ENCODE results near the gene APMAP.
A peak's percentile ranks its signal among the peaks of the same experiment; 100 is the strongest.
"Not testable (repeated sequence)": the region's sequence is repeated elsewhere in the genome, so short reads cannot be mapped to it uniquely, and the experiment has no call there.

Gene APMAP

DNA sequence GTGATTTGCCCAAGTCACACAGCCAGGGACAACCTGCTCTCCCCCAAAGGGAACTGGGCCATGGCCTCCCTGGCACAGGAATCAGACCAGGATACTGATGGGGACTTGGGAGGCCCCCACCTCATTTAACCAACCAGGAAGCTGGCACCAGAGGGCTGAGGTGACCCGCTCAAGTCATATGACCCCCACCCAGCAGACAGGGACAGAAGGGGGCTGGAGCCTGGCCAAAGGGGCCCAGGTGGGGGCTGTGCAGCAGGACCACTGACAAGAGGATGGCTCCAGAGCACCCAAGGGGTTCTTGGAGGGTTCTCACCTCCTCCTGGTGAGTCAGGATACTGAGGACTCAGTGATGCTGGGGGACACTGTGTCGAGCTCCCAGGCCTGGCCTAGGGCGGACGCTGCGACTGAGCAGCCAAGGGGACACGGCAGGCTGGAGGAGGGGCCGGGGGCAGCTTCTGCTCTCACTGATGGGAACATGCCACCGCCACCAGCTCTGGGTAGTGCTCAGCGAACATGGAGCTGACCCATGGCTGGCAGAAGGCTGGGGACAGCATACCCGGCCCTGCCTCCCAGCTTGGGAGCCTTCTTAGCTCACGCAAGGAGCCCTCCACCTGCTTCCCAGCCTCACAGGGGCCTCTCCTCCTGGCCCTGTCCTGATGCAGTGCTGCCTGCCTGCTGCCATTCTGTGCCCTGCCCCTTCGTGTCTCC is 42.3 kb downstream of the APMAP start:
- DNase-seq = no peak

DNA sequence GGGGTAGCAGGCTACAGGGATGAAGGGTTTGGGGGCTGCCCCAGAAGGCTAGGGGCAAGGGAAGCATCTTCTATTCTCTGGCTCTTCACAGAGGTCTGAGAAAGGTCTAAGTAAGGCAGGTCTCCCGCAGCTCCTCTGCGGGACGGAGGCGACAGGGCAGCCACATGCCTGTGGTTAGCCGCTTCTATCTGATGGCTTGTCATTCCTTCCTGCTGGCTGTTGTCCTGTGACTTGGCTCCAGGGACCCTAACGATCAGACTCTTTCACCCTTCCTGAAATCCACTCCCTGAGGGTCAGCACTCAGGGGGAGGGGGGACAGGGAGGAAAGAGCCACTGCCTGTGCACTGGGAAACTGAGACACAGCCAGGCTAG is 42.8 kb downstream of the APMAP start:
- DNase-seq = no peak

GRCh38 chr20:24948939-24949679 is 43.4 kb downstream of the APMAP start, which contains the start of gene CST7:
CST7 (plus strand) TSS chr20:24949269; CDS start chr20:24949506, 237 bp downstream.
- DNase-seq = no peak

DNA sequence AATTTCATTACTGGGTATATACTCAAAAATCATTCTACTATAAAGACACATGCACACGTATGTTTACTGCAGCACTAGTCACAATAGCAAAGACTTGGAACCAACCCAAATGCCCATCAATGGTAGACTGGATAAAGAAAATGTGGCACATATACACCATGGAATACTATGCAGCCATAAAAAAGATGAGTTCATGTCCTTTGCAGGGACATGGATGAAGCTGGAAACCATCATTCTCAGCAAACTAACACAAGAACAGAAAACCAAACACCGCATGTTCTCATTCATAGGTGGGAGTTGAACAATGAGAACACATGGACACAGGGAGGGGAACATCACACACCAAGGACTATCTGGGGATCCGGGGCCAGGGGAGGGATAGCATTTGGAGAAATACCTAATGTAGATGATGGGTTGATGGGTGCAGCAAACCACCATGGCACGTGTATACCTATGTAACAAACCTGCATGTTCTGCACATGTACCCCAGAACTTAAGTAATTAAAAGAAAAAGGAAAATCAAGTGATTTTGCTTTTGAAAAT is 44.1 kb downstream of the APMAP start:
- DNase-seq = not testable (repeated sequence)

DNA sequence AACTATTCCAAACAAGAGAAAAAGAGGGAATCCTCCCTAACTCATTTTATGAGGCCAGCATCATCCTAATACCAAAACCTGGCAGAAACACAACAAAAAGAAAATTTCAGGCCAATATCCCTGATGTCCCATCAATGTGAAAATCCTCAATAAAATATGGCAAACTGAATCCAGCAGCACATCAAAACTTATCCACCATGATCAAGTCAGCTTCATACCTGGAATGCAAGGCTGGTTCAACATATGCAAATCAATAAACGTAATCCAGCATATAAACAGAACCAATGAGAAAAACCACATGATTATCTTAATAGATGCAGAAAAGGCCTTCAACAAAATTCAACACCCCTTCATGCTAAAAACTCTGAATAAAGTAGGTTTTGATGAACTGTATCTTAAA is 46.2 kb downstream of the APMAP start:
- DNase-seq = not testable (repeated sequence)

DNA sequence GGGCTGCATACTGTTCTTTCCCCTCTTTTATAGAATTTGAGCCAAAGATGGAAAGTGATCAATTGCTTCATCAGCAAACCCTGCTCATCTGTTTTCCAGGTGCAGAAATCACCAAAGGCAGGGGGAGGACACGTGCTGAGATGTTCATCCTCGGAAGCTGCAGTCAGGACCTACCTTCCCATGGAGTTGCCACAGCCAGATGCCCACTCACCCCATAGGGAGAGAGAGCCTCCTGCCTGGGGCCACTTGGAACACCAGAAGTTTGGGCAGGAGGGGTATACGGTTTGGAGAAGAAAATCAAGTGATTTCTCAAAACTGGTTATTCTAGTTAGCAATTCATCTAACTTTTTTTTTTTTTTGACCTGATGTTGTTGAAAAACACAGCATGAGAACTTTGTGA is 48.8 kb downstream of the APMAP start:
- no peak for DNase-seq

DNA sequence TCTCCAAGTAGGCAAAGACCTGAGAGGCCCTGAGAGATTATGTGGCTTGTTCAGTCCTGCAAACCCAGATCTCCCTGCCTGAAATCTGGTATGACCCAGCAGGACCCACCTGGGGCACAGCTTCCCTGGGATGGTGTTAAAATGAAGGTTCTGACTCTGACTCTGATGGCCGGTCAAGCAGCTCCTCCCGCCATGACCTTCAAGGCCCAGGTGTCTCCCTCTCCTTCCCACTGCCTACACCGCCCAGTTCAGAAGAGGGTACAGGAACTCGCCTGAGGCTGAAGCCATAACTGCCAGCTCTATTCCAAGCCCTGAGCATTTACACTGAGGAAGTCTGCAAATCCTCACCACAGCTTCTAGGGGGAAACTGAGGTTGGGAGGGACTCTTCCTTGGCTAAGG is 49.4 kb downstream of the APMAP start:
- no peak for DNase-seq

- no peak for DNase-seq
Measured at GRCh38 chr20:24942679-24943078, 49.9 kb downstream of the APMAP start.

- DNase-seq = no peak
Measured at GRCh38 chr20:24939036-24939435, 53.5 kb downstream of the APMAP start.

DNA sequence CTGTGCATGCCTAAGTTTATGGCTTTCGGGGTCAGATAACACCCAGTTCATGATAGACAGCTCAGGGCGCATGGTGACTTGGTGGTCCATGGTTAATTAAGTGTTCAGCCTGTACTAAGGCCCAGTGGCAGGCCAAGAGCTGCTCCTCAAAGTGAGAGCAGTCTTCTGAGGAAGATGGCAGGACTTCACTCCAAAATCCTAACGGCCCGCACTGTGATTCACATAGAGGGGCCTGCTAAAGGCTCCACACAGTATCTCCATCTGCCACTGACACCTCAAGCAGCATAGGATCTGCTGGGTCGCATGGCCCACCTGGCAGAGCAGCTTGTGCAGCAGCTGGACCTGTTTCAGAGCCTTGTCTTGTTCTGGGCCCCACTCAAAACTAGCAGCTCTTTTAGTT is 54.1 kb downstream of the APMAP start:
- no peak for DNase-seq

- no peak for DNase-seq
Measured at GRCh38 chr20:24937579-24937978, 55.0 kb downstream of the APMAP start.

DNA sequence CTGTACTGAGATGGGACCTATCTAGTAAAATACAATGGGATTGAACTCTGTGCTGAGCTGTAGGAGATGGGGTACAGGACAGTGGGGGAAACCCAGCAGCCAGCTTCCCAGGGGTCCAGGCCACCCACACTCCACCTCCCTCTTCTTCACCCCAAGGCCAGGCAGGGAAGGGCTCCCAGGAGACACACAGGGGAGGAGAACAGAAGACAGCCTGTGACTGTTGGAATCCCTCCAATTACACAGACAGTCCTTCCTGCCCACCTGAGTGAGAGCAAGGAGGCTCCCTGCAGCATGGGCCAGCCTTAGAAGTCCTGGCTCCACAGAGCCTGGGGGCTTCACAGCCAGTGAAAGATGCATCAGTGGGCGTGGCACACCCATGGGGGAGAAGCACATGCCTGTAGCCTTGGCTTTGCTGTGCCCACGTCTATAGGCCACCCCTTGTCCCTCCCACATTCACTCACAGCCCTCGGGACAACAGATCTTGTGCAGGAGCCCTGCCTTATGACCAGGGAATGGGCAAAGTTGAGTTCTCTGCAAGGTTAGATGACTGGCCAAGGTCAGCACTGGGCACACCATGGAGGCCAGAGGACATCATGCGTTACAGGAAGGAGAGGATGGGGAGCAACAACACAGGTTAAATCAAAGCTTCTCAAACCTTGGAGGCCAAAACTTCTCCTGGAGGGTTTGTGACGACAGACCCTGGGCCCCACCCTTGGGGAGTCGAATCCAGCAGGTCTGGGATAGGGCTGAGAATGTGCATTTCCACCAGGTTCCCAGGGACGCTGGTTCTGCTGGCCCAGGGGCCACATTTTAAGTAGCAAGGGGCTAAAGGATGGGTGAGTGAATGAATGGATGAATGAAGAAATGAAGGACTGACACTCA is 55.8 kb downstream of the APMAP start:
- DNase-seq = no peak

GRCh38 chr20:24935766-24936525 is 56.6 kb downstream of the APMAP start:
- DNase-seq = no peak

GRCh38 chr20:24935140-24935539 is 57.4 kb downstream of the APMAP start:
- no peak for DNase-seq

- no peak for DNase-seq
Measured at GRCh38 chr20:24934716-24935115, 57.8 kb downstream of the APMAP start.

DNA sequence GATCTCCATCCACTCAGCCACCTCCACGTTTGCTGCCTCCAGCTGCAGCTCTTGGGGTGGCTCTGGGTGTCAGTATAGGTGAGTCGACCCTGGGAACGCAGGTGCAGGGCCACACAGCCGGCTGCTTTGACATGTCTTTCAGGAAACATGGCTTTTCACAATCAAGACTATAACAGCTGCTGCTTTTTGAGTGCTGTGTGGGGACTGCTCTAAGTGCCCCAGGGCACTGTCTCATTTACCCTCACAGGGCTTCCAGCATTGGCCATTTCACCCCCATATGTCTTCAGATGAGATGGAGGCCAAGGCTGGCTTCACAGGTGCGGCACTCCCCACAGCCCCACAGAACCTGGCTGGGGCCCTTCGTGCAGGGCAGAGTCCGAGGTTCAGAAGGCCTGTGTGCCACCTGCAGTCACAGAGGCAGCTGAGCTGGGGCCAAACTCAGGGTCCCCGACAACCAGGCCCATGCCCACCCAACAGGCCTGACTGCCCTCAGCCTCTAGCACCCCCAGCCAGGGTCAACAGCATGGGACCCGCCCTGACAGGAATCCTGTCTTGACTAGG is 58.4 kb downstream of the APMAP start:
- DNase-seq = no peak

GRCh38 chr20:24933266-24933908 is 59.2 kb downstream of the APMAP start:
- DNase-seq = no peak

DNA sequence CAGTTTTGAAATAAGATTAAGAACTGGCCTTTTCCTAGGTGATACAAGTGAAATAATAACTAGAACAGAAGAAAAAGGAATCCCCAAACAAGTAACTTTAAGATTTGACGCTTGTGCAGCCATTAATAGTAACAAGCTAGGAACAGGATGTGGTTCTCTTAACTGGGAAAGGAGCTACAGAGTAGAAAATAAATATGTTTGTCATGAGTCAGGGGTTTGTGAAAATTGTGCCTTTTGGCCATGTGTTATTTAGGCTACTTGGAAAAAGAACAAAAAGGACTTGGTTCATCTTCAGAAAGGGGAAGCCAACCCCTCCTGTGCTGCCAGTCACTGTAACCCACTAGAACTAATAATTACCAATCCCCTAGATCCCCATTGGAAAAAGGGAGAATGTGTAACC is 60.7 kb downstream of the APMAP start:
- DNase-seq = not testable (repeated sequence)

GRCh38 chr20:24930724-24931688 is 61.5 kb downstream of the APMAP start:
- peak; percentile 91 for DNase-seq
